Glutamatergic neuron (in vitro differentiated cells): Measurements from ENCODE around the gene PRKCE. TPM values are rescaled to one million over a fixed set of nuclear protein-coding genes. Genes with fewer than 3 reads are reported as not detected.

Experiments used
- DNase-seq: peaks from one replicate; pipeline ENCODE4 v3.0.0; 2022
- H3K27ac Mint-ChIP-seq: one replicate; pipeline ENCODE4 v1.8.0; 2020; ENCODE audit warnings: mild to moderate bottlenecking, mixed read lengths, inconsistent platforms; ENCODE audit not compliant: unreplicated experiment
- H3K27me3 Mint-ChIP-seq: one replicate; pipeline ENCODE4 v1.8.0; 2020; ENCODE audit warnings: mild to moderate bottlenecking, moderate library complexity, mixed read lengths, inconsistent platforms; ENCODE audit not compliant: unreplicated experiment
- H3K36me3 Mint-ChIP-seq: one replicate; pipeline ENCODE4 v1.8.0; 2020; ENCODE audit warnings: mild to moderate bottlenecking, mixed read lengths, inconsistent platforms; ENCODE audit not compliant: unreplicated experiment
- H3K4me1 Mint-ChIP-seq: one replicate; pipeline ENCODE4 v1.8.0; 2020; ENCODE audit warnings: mild to moderate bottlenecking, low read depth, mixed read lengths, inconsistent platforms; ENCODE audit not compliant: unreplicated experiment
- H3K4me3 Mint-ChIP-seq: one replicate; pipeline ENCODE4 v1.8.0; 2020; ENCODE audit warnings: mild to moderate bottlenecking, mixed read lengths, inconsistent platforms; ENCODE audit not compliant: unreplicated experiment
- H3K9me3 Mint-ChIP-seq: one replicate; pipeline ENCODE4 v1.8.0; 2020; ENCODE audit warnings: mild to moderate bottlenecking, moderate library complexity, mixed read lengths, inconsistent platforms; ENCODE audit not compliant: unreplicated experiment
- total RNA-seq: library from RNA; stranded (reverse); fragmentation: NEBNext Ultra II Directional; extraction: Animal tissue kit (Norgen Biotek cat#: 25700); gene quantifications from one replicate; pipeline ENCODE4 v1.2.1, GENCODE V29; 2021; ENCODE audit not compliant: unreplicated experiment
- TF ChIP-seq, protein P1 (sequence below): fragments of 200-600 bp; sonication (generic); IDR thresholded peaks from one replicate; pipeline ENCODE4 v1.5.0; 2021; ENCODE audit not compliant: partially characterized antibody, unreplicated experiment

Gene PRKCE
- total RNA-seq, 1 donor from 2014 or later: 74.8 TPM

DNA sequence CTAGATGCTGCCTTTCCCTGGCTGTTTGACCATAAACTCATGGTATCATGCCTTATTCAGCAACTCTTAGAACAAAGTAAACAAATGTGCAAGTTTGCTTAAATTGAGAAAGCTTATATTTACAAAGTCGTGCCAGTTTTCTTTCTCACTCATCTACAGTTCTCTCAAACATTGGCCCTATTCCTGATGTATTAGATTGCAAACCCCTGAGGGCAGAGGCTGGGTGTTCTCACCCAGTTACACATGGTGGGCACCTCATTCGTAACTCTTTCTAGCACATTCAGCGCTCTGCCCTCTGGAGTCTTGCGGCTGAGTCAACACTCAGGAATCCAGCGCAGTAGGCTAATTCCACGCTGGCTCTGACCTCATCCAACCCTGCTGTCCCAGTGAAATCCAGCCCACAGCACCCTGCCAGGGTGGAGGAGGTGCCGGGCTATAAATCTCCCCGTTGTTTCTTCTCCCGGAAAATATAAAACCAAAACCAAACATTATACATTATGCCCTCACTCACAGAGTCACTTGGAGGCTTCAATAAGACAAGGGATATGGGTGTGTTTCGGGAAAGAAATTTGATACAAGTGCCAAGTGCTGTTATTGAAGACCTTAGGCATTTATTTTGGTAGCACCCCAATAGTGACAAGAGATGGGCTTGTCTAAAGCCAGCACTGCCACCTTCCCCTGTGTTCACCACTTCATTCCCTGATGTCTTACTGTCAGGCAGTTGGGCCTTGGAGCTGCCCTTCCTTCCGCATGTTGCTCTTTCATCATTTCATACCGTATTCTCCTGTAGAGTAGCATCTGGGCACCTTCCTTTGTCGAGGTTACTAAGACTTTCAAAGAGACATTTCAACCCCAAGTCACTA is 287.4 kb downstream of the PRKCE start:
- no peak for DNase-seq
- peaks cover 30% of the 10 kb centered on the region for H3K4me1 Mint-ChIP-seq
- no peak overlapping the region for H3K4me3 Mint-ChIP-seq

DNA sequence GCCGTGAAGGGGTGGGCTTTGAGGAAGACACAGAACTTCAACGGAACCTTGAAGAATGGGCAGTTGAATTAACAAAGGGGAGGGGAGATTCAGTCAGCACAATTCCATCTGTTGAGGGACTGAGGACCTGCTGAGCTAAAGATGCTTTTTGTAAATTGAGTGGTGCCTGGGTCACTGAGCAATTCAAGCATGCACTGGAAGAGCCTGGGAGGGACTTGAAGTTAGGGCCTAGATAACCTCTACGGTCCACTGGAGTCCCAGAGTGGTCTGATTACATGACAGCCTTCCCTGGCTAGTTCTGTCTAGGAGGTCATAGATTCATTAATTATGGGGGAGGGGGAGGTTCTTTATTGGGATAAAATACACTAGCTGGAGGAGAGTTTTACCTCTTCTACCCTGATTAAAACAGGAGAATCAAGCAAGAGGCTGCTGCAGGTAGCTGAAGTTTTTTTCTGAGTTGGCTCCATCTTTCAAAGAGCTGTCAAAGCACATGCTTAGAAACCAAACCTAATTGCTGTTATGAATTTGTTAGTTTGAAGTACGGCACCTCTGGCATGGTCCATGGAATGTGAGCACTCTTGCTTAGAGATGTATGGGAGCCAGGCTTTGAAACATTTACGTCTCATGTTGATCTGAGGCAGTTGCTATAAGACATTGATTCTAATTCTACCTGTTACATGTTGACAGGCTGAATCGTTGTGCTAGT is 290.2 kb downstream of the PRKCE start:
- DNase-seq: no peak
- Mint-ChIP-seq H3K9me3 (peaks cover 4% of the 10 kb centered on the region), H3K27me3 (no peaks in the 10 kb centered on the region), H3K36me3 (no peaks in the 10 kb centered on the region), H3K4me1 (peaks cover 22% of the 10 kb centered on the region), H3K4me3 (no peak overlapping the region), H3K27ac (no peak overlapping the region)
- TF ChIP-seq, protein P1, sequence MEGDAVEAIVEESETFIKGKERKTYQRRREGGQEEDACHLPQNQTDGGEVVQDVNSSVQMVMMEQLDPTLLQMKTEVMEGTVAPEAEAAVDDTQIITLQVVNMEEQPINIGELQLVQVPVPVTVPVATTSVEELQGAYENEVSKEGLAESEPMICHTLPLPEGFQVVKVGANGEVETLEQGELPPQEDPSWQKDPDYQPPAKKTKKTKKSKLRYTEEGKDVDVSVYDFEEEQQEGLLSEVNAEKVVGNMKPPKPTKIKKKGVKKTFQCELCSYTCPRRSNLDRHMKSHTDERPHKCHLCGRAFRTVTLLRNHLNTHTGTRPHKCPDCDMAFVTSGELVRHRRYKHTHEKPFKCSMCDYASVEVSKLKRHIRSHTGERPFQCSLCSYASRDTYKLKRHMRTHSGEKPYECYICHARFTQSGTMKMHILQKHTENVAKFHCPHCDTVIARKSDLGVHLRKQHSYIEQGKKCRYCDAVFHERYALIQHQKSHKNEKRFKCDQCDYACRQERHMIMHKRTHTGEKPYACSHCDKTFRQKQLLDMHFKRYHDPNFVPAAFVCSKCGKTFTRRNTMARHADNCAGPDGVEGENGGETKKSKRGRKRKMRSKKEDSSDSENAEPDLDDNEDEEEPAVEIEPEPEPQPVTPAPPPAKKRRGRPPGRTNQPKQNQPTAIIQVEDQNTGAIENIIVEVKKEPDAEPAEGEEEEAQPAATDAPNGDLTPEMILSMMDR: no peak

More for the DNA sequence above, 287.4 kb downstream of the PRKCE start:
- Mint-ChIP-seq H3K27me3 (no peaks in the 10 kb centered on the region), H3K27ac (no peak overlapping the region), H3K36me3 (no peaks in the 10 kb centered on the region), H3K9me3 (peaks cover 3% of the 10 kb centered on the region)
- TF ChIP-seq, protein P1: no peak

DNA sequence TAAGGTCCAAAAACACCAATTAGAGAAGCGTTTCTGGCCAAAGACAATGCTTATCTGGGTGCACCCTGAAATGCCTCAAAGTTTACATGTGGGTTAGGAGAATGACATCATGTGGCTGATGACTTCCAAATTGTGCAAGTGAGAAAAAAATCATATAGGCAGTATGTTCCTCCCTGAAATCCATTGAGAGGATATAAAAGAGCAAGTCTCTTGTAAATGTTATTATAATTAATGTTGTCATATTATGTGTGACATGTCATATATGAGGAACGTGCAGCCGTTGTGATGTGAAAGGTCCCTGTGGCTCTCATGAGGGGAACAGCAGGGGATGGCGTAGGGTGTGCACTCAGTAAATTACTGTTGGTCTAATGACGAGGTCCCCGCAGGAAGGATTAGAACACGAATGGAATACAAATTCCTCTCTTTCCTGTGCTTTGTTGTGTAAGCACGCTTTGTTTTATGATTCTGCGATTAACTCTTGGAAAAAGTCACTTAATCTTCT is 290.8 kb downstream of the PRKCE start:
- Mint-ChIP-seq H3K9me3 (peaks cover 4% of the 10 kb centered on the region), H3K4me3 (no peak overlapping the region), H3K36me3 (no peaks in the 10 kb centered on the region), H3K27ac (no peak overlapping the region), H3K4me1 (peaks cover 19% of the 10 kb centered on the region), H3K27me3 (no peaks in the 10 kb centered on the region)
- DNase-seq: no peak
- TF ChIP-seq, protein P1: no peak

DNA sequence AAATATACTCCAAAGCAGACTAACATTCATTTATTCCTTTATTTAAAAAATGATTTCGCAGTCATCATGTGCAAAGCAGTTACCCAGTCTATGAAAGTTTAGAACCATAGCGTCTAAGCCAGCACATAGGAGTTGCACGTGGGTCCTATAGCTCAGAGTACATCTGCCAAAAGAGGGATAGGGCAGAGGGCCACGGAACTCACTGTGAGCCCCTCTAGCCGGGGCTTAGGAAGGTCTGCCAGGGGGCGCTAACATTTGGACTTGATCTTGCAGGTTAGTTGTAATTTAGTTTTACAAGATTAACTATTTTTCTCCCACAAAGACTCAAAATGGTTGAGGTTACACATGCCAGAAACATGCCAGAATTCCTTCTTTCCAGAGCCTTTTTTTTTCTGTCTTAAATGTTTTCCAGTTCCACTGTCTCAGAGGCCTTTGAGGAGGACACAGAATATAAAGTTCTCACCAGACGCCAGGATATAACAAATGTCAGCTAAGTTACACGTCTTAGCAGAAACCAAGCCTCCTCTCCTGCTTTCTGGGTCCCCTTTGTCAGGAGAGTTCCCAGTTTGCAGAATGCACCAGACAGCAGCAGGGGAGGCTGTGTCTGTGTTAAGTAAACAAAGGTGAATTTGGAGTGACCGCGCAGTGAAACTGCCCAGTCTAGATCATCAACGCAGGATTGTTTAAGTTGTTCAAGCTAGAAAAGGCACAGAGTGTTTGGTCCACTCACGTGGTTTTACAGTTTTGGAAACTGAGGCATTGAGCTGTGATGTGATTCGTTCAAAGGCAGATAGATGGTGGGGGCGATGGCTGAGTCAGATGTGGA is 292.0 kb downstream of the PRKCE start:
- TF ChIP-seq, protein P1: no peak
- H3K27me3 Mint-ChIP-seq: no peaks in the 10 kb centered on the region
- H3K9me3 Mint-ChIP-seq: peaks cover 3% of the 10 kb centered on the region
- DNase-seq: no peak
- no peak overlapping the region for H3K4me3 Mint-ChIP-seq
- H3K27ac Mint-ChIP-seq: no peak overlapping the region
- peaks cover 11% of the 10 kb centered on the region for H3K4me1 Mint-ChIP-seq
- no peaks in the 10 kb centered on the region for H3K36me3 Mint-ChIP-seq
